Astrocyte of the cerebellum (primary cell): Measurements from ENCODE around the gene C3orf33.

Source experiments
- DNase-seq: peaks from one replicate; pipeline ENCODE4 v3.0.0-alpha.2; 2011; ENCODE audit warnings: low read depth
- H3K4me3 ChIP-seq: 2 replicates; pipeline ENCODE4 v1.5.1; 2011; ENCODE audit warnings: mild to moderate bottlenecking, low read depth, low read length, moderate library complexity
- in situ Hi-C: cut with HindIII; loops from 2 replicates; pipeline ENCODE4 v1.10.0; 2017; ENCODE audit warnings: low sequenced_read_pairs
- TF ChIP-seq, protein P1 (sequence below): IDR thresholded peaks from 2 replicates; pipeline ENCODE4 v1.5.1; 2012; ENCODE audit warnings: low read length, low read depth, moderate library complexity, mild to moderate bottlenecking; ENCODE audit errors: missing control alignments

C3orf33 gene

GRCh38 chr3:155807823-155808222 is 1.7 kb upstream of the C3orf33 start:
- TF ChIP-seq, protein P1, sequence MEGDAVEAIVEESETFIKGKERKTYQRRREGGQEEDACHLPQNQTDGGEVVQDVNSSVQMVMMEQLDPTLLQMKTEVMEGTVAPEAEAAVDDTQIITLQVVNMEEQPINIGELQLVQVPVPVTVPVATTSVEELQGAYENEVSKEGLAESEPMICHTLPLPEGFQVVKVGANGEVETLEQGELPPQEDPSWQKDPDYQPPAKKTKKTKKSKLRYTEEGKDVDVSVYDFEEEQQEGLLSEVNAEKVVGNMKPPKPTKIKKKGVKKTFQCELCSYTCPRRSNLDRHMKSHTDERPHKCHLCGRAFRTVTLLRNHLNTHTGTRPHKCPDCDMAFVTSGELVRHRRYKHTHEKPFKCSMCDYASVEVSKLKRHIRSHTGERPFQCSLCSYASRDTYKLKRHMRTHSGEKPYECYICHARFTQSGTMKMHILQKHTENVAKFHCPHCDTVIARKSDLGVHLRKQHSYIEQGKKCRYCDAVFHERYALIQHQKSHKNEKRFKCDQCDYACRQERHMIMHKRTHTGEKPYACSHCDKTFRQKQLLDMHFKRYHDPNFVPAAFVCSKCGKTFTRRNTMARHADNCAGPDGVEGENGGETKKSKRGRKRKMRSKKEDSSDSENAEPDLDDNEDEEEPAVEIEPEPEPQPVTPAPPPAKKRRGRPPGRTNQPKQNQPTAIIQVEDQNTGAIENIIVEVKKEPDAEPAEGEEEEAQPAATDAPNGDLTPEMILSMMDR: no peak
- no peak for DNase-seq
- no peak overlapping the region for H3K4me3 ChIP-seq
- in situ Hi-C loops: no loop called here

GRCh38 chr3:155805204-155805801 is 775 bp downstream of the C3orf33 start:
- TF ChIP-seq, protein P1: no peak
- no peak for DNase-seq
- in situ Hi-C loops: no loop called here
- H3K4me3 ChIP-seq: peak overlapping the region; percentile 71

- DNase-seq: no peak
- in situ Hi-C loops: no loop called here
- TF ChIP-seq, protein P1: no peak
- no peak overlapping the region for H3K4me3 ChIP-seq
Measured at GRCh38 chr3:155804323-155804722, 1.8 kb downstream of the C3orf33 start.

- in situ Hi-C loops: no loop called here
- DNase-seq: no peak
- TF ChIP-seq, protein P1: no peak
- no peak overlapping the region for H3K4me3 ChIP-seq
Measured at GRCh38 chr3:155792532-155792931, 13.5 kb downstream of the C3orf33 start.

- no peak for DNase-seq
- in situ Hi-C loops: no loop called here
- no peak overlapping the region for H3K4me3 ChIP-seq
- TF ChIP-seq, protein P1: no peak
Measured at GRCh38 chr3:155791190-155791589, 14.9 kb downstream of the C3orf33 start.

DNA sequence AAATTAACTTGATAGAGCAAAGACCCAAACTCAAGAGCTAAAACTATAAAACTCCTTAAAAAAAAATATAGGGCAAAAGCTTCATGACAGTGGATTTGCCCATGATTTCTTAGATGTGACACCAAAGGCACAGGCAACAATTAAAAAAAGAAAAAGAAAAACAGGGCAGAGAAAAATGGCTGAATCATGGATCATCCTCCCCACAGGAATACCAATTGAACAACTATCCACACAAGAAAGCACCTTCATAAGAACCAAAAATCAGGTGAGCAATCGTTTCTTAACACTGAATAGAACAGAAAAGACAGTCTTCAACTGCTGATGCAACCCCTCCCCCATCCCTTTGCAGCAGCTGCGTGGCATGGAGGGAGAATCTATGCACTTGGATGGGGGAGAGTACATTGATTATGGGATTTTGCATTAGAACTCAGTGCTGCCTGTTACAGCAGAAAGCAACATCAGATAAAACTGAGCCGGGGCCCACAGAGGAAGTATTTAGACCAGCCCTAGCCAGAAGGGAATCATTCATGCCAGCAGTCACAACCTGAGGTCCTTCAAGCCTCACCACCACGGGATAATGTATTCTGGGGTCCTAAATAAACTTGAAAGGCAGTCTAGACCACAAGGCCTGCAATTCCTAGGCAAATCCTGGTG is 15.7 kb downstream of the C3orf33 start:
- no peak overlapping the region for H3K4me3 ChIP-seq
- TF ChIP-seq, protein P1: no peak
- in situ Hi-C loops: no loop called here
- DNase-seq: no peak
